Endothelial cell of umbilical vein (primary cell): ENCODE measurements around the gene SNX9.

Experiments
- CTCF ChIP-seq, 2 donors: IDR thresholded peaks; 1 replicate in 1 of 2; 2 replicates in 1 of 2; pipeline ENCODE4 v1.5.1; 2011; ENCODE audit warnings: low read length in 2 of 2, mild to moderate bottlenecking in 2 of 2, moderate library complexity in 2 of 2, control low read depth in 1 of 2, inconsistent platforms in 1 of 2, low read depth in 1 of 2; ENCODE audit not compliant: insufficient read depth in 1 of 2; ENCODE audit errors: extremely low read depth in 1 of 2
- EZH2 ChIP-seq: IDR thresholded peaks from 2 replicates; pipeline ENCODE4 v1.6.1; 2012; ENCODE audit warnings: borderline replicate concordance, low read depth, mild to moderate bottlenecking, moderate library complexity, low read length, inconsistent platforms; ENCODE audit not compliant: severe bottlenecking
- FOS ChIP-seq: IDR thresholded peaks from 2 replicates; pipeline ENCODE4 v1.6.1; 2011; ENCODE audit warnings: mild to moderate bottlenecking, low read length, moderate library complexity, borderline replicate concordance; ENCODE audit not compliant: insufficient read depth
- JUN ChIP-seq: IDR thresholded peaks from 2 replicates; pipeline ENCODE4 v1.6.1; 2011; ENCODE audit warnings: borderline replicate concordance, low read depth; ENCODE audit not compliant: insufficient read length, insufficient read depth
- MAX ChIP-seq: IDR thresholded peaks from 2 replicates; pipeline ENCODE4 v1.6.1; 2011; ENCODE audit not compliant: insufficient read depth, insufficient read length
- MYC ChIP-seq: IDR thresholded peaks from one replicate; pipeline ENCODE4 v1.6.1; 2011; ENCODE audit warnings: mild to moderate bottlenecking, low read depth, low read length
- POLR2A ChIP-seq: IDR thresholded peaks from 2 replicates; pipeline ENCODE4 v1.6.1; 2012; ENCODE audit warnings: low read depth, mild to moderate bottlenecking, control low read depth, low read length
- POLR2AphosphoS5 ChIP-seq: IDR thresholded peaks from 2 replicates; pipeline ENCODE4 v1.6.1; 2012; ENCODE audit warnings: low read depth, mild to moderate bottlenecking, control low read depth, low read length, moderate library complexity; ENCODE audit not compliant: insufficient read depth

GRCh38 chr6:157861184-157861583 is 38.1 kb downstream of the SNX9 start:
- TF ChIP-seq POLR2A (no peak), CTCF (IDR thresholded peaks at IDR 0.05; ENCODE audit: extremely low read depth in 1 of 2, insufficient read depth in 1 of 2, low read depth in 1 of 2, low read length in 2 of 2) (no peak), MYC (no peak), POLR2AphosphoS5 (no peak), MAX (no peak), EZH2 (no peak), FOS (no peak), JUN (no peak)
